Activated naive CD4-positive, alpha-beta T cell treated with Interleukin-2 at 50 U/mL for 16 hours (primary cell): ENCODE results near the gene GNA12.
"Not testable (repeated sequence)": the region's sequence is repeated elsewhere in the genome, so short reads cannot be mapped to it uniquely, and the experiment has no call there.

Source experiments
- DNase-seq: peaks from one replicate; pipeline ENCODE4 v3.0.0-alpha.2; 2020

Gene GNA12

DNA sequence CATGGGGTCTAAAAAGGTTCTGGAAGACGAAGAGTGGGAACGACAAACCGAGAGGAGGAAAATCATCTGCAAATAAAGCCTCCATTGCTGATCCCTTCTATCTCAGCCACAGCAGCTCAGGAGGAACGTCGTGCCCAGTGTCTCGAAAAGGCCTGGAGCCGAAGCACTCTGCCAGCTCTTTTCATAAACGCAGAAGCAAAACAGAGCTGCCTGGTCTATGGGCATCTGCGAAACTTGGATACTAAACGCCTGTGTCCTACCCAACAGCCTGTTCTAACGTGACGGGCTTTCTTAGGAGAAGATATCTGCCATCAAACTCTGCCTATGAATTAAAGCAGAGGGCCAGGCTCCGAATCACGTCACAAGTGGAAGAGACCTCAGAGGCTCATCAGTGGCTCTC lies 68.7 kb downstream of the GNA12 start:
- no peak for DNase-seq

DNA sequence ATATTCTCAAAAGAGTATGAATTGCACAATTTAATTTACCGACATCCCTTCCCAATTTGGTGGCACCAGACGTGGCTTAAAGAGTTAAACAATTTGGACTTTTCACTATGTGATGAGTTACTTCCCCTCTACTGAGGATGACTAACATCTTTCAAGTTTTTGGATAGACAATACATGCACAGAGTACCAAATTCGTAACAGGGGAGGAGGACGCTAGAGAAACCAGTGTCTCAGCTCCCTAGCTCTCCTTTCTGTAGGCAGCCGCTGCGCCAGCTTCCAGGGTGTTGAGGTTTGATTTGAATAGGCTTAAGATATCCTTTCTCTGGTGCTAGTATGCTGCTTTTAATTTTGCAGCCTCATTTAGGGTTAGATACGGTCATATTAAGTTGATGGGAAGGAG lies 69.2 kb downstream of the GNA12 start:
- no peak for DNase-seq

DNA sequence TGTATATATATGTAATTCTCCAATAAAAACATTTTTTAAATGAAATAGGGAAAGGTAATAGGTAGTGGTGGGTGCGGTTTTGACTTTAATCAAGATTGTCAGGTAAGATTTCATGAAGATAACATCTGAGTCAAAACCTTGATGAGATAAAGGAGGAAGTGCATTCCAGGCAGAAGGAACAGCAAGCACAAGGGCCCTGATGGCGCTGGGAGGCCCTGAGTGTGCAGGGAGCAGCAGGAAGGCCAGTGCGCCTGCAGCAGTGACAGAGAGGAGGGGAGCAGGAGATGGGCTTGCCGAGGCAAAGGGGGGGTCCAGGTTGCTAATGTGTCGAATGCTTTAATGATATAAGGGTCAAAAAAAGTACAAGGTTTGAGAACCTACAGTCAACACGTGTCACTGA lies 69.8 kb downstream of the GNA12 start:
- no peak for DNase-seq

DNA sequence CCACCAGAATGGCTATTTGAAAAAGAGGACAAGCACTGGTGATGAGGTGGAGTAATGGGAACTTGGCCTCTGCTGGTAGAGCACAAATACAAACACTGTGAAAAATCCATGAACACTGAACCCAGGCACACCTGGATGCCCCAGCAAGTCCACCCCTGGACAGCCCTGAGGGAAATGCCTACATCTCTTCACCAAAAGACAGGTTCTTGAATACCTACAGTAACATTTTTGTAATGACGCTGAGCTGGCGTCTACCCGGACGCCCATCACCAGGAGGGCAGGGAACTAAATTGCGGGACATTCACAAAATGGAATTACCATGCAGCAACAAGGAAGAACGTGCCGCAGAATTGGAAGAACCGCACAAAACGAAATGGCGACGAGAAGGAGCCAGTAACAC lies 70.5 kb downstream of the GNA12 start:
- DNase-seq = no peak

DNA sequence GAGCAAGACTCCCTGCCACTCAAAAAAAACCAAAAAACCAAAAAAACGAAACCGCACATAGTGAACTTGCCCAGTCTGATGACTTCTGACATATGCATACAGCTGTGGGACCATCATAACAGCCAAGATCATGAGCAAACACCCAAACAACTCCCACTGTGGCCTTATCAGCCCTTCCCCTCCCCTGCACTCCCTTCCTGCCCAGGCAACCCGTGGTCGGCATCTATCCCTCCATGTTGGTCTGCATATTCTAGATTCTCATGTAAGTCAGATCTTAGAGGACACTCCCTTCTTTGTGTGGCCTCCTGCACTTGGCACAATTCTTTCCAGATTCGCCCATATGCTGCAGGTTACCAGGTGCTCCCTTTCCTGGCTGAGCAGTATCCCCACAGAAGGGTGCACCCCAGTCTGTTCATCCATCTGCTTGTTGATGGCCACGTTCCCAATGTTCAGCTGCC lies 72.8 kb downstream of the GNA12 start:
- no peak for DNase-seq

DNA sequence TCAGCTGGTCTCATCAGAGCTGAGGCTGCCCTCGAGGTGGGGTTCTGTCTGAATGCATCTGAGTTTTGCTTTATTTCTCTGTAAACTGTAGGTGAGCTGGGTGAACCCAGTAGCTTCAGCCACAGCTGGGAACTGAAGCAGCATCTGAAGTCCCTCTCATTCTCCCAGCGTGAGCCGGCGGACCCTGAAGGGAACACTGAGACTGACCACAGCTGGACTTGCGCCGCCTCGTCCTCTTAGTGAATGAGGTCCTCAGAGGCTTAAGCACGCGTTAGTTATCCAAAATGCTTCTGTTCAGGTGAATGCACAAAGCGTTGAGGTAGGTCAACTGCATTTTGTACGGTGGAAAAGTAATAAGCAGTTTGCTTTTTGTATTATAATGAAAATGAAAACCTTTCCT lies 79.5 kb downstream of the GNA12 start:
- no peak for DNase-seq

DNA sequence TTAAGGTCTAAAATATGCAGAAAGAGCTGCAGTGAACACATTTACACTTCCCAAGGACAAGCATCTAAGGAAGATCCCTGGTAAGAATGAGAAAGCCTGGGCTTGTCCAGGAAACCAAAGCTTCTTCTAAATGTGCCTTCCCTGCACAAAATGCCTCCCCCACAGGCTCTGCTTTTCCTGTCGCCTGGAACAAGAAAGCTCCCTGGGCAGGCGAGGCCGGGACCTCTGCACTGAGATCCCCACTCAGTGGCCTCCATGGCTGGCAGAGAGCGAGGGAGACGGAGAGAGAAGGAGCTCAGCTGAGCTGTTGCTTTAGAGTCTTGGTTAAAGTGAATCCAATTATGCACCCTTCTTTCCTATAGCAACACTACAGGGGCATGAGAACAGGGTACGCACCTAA lies 80.5 kb downstream of the GNA12 start:
- no peak for DNase-seq

DNA sequence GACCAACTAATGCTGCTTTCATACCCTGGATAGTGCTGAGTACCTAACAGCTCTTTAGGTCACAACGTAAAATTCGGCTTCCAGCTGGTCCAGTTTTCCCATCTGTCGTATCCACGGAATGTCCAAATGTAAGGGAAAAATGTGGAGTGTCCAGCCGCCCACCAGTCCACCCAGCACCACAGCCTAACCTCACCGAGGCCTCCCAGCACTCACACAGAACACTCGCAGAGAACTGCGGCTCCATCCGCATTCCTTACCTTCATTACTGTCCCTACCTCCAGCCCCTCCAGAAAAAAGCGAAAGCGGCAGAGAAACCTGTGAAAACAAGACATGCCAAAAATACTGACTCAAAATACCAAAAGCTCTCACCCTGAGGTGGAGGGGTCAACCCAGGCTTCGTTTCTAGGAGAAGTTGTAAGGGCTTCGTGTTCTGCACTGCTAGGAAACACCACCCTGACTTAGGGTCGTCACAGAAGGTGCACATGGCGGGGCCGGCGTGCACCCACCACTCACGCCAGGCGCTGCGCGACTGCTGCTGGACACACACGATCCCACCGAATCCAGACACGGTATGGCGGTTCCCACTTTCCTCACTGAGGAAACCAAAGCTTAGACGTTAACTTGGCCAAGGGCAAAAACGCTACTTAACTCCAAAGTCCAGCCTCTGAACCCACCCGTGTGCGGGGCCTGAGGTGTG lies 82.2 kb downstream of the GNA12 start:
- no peak for DNase-seq

DNA sequence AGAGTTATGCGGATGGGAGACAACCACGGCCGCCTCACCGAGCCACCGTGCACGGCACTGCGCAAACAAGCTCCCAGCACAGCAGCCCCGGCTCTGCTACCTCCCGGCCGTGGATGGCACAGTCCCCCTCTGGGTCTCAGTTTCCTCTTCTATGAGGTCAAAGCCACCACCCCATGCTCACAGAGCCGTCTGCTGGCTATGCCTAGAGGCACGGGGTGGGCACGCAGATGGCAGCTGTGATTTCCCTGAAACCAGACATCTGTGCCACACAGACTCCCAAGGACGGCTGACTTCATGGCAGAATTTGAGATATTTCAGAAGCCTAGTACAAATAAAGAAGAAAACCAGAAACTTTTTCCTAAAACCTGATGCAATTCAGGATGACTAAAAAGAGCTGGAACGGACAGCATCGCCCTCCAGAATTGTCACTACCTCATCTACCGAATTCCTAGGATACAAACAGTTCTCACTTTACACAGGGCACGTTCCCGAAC lies 82.9 kb downstream of the GNA12 start:
- no peak for DNase-seq

DNA sequence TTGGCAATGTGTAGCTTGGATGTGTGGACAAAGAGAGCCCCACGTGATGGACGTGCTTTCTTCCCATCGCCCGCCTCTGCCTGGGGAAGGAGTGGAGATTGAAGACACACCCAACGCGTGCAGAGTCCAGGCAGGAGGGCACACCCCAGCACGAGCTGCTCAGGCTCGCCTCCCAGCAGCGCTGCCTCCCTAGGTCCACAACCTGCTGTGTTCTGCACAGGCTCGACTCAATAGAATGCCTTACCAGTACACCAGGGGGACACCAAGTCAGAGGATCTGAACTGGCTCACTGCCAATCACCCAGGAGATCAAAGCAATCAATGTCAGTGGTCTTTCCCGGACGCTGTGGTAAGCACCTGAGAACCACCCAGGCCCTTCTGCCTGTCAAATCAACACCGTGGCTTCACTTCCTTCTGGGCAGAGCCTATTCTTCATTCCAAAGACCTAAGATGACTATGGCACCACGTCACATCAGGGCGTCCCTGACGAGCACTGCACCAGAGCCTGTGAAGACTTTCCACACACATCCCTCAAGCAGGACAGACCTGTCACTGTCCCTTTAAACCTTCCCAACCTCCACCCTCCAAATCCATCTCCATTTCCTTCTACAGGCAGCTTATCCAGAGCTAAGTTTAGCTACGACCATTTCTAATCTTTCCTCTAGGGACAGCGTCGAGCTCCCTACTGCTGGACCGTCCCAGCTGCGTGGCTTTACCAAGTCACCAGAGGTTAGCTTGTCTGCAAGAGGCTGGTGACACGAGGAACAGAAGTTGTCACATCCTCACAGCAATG lies 83.8 kb downstream of the GNA12 start:
- no peak for DNase-seq

DNA sequence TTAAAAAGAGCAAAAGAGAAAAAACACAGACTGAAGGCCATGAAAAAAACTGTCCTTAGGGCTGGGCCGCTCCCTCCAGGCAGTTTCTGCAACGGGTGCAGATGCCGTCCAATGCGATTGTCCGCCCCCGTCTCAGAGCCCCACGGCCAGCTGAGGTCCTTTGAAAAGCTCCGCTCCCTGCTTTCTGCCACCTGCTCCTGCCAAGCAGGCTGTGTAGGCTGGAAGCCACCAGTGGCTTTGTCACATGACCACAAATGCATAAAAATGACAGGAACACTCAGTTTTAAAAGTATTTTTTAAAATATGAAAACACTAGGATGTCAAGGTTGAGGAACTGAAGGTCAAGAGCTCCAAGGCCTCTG lies 84.4 kb downstream of the GNA12 start:
- no peak for DNase-seq

DNA sequence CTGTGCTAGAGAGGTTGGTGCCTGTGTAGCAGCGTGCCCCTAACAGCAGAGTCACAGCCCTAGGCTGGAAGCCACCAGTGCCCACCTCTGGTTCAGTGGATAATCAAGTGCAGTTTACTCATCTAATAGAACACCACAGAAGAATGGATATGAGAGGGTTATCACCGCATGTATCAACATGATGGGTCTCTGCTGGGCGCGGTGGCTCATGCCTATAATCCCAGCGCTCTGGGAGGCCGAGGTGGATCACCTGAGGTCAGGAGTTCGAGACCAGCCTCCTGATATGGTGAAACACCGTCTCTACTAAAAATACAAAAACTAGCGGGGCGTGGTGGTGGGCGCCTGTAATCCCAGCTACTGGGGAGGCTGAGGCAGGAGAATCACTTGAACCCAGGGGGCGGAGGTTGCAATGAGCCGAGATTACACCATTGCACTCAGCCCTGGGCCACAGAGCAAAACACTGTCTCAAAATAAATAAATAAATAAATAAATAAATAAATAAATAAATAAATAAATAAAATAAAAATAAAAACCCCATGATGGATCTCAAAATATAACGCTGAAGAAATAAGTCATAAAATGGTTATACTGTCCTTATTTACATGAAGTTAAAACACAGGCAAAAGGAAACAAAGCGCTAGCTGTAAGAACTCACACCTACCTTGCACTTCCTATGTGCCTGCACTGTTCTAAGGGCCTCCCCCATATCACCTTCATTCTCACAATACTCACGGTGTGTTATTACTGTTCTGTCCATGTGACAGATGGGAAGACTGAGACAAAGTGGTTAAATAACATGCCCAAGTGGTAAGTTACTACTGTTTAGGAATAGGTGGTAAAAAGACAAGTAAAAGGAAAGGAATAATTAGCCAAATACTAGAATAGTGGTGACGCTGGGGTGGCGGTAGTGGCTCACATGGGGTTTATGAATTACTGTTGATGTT lies 85.2 kb downstream of the GNA12 start:
- DNase-seq = no peak

DNA sequence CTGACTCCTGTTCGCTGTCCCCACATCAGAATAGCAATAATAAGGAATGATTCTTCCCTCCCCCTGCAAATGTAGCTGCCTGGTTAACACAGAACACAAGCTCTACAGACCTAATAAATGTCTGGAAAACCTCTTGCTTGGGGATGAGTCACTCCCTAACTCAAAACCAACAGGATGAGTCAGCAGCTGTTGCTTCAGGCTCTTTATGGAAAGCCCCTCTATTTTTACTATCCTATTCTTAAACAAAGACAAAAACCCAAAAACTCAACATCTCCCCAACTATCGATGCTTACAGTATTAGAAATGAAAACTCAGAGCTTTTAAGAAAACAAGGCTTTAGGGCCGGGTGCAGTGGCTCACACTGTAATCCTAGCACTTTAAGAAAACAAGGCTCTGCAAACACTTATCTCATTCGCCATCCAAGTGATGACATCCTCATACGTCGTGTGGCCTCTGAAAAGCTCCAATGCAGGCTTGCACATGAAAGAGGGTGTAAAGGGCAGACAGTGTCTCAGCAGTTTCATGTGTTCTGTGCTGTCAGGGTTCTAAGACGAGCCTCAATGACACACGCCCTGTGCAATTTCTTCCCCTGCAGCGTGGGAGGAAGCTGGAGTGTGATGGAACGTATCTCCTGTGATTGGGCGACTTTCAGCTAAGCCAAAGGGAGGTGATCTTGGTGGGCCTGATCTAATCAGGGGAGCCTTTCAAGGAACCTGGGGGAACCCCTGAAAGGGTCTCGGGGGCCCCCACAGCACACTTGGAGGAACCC lies 86.0 kb downstream of the GNA12 start:
- peak; percentile 80 for DNase-seq

DNA sequence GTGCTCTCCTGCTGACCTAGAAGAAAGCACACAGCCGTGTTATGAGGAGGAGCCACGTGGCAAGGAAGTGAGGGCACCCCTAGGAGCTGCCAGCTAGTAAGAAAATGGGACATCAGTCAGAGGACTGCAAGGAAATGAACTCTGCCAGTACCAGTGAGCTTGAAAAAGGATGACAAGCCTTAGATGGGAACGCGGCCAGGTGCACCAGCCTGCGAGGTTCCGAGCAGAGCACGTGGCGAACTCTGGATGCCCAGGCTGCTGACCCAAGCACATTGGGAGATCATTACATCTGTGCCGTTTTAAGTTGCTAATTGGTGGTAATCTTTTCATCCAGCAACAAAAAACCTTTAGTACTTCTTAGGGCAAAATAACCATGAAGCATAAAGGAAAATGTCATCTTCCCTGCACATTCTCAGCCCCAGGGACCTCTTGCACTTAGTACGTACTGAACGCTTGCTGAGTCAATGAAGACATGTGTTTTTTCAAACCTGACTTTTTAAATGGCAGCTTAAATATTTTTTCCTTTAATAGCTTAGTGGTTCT lies 86.7 kb downstream of the GNA12 start:
- no peak for DNase-seq

DNA sequence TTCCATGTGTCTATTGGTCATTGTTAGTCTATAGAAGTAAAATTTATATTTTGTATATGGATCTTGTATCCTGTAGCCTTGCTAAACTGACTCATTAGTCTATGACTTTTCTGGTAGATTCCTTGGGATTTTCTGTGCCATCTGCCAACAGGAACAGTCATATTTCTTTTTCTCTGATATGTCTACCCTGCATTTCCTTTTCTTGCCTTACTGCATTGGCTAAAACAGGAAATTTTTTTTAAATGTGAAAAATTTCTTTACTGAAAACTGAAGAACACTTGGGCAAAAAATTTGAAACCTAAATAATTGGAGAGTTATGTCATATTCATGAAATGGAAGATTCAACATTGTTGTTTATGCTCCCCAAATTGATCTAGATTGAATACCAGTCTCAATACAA lies 88.6 kb downstream of the GNA12 start:
- no peak for DNase-seq

DNA sequence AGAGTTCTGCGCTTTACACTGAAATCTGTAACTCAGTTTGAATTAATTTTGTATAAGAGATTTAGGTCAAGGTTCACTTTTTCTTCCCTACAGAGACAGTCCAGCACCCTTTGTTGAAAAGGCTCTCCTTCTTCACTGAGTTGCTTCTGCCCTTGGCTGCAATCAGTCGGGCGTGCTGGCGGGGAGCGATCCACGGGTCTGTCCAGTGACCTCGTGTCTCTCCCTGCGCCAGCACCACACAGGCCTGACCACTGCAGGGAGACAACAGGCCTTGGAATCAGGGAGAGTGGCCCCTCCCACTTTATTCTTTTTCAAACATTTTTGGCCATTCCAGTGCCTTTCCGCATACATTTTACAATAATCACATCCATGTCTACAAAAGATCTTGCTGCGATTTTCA lies 89.2 kb downstream of the GNA12 start:
- DNase-seq = no peak

DNA sequence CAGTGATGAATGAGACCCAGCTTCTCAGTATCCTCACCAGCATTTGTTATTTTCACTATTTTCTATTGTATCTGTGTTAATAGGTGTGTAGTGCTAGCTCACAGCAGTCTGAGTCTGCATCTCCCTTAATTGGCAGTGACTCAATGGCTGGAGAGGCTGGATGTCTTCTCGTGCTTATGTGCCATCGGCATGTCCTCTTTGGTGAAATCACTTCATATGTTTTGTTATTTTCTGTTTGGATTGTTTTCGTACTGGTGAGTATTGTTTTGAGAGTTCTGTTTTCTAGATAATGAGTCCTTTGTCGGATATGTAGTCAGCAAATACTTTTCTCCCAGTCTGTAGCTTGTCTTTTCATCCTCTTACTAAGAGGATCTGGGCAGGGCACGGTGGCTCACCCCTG lies 90.0 kb downstream of the GNA12 start:
- no peak for DNase-seq

DNA sequence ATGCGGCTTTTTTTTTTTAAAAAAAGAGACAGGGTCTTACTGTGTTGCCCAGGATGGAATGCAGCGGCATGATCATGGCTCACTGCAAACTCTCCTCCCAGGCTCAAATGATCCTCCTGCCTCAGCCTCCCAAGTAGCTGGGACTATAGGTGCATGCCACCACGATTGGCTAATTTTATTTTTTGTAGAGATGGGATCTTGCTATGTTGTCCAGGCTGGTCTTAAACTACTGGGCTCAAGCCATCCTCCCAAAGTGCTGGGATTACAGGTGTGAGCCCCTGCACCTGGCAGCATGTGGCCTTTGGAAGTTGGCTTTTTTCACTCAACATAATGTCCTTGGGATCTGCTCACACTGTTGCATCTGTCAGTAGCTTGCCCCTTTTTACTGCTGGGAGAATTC lies 91.0 kb downstream of the GNA12 start:
- DNase-seq = no peak

DNA sequence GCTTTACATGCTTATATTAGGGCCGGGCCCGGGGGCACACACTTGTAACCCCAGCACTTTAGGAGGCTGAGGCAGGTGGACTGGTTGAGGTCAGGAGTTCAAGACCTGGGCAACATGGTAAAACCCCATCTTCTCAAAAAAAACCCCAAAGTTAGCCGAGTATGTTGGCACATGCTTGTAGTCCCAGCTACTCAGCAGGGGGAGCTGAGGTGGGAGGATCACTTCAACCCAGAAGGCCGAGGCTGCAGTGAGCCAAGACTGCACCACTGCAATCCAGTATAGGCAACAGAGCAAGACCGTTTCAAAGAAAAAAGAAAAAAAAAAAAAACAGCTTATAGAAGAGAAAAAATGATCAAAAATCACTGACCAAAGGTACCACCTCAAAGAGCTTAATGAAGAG lies 93.0 kb downstream of the GNA12 start:
- DNase-seq = no peak

DNA sequence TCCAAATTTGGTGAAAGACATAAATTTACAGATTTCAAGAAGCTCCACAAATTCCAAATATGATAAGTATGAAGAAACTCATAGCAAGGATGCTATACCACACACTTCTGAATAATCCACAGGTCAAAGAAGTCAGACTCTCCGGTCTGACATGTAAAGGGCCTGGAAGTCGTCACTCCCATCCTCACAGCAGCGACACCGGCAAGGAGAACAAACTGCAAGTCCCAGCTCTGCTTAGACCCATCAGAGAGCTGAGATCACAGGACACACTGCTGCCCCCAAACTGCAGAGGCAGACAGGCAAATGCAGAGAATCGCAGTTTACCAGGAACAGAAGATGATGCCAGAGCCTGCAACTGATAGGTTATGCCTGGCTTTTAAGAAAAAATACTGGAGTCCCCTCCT lies 94.1 kb downstream of the GNA12 start:
- DNase-seq = no peak

DNA sequence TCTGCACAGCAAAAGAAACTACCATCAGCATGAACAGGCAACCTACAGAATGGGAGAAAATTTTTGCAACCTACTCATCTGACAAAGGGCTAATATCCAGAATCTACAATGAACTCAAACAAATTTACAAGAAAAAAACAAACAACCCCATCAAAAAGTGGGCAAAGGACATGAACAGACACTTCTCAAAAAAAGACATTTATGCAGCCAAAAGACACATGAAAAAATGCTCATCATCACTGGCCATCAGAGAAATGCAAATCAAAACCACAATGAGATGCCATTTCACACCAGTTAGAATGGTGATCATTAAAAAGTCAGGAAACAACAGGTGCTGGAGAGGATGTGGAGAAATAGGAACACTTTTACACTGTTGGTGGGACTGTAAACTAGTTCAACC lies 95.4 kb downstream of the GNA12 start:
- DNase-seq = not testable (repeated sequence)

DNA sequence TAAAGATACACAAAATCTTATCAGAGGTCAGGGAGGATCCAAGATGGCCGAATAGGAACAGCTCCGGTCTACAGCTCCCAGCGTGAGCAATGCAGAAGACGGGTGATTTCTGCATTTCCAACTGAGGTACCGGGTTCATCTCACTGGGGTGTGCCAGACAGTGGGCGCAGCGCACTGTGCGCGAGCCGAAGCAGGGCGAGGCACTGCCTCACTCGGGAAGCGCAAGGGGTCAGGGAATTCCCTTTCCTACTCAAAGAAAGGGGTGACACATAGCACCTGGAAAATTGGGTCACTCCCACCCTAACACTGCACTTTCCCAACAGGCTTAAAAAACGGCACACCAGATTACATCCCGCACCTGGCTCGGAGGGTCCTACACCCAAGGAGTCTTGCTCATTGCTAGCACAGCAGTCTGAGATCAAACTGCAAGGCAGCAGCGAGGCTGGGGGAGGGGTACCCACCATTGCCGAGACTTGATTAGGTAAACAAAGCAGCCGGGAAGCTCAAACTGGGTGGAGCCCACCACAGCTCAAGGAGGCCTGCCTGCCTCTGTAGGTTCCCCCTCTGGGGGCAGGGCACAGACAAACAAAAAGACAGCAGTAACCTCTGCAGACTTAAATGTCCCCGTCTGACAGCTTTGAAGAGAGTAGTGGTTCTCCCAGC lies 100.5 kb downstream of the GNA12 start:
- DNase-seq = not testable (repeated sequence)
